Dermis microvascular lymphatic vessel endothelial cell (primary cell): ENCODE measurements around the gene CD36. TPM values are rescaled to one million over a fixed set of nuclear protein-coding genes. Genes with fewer than 3 reads are reported as not detected.

ENCODE experiments used
- DNase-seq, 2 donors: peaks; one replicate each; pipeline versions ENCODE4 v3.0.0 to v3.0.0-alpha.2; 2010; ENCODE audit warnings: low read depth in 2 of 2
- total RNA-seq: library from RNA; depleted of rRNA; stranded (reverse); fragments of >200 nt; gene quantifications from 2 replicates; pipeline ENCODE4 v1.2.1, GENCODE V29; 2014

The CD36 gene
- total RNA-seq, 1 donor from 2014 or later: 151 TPM

DNA sequence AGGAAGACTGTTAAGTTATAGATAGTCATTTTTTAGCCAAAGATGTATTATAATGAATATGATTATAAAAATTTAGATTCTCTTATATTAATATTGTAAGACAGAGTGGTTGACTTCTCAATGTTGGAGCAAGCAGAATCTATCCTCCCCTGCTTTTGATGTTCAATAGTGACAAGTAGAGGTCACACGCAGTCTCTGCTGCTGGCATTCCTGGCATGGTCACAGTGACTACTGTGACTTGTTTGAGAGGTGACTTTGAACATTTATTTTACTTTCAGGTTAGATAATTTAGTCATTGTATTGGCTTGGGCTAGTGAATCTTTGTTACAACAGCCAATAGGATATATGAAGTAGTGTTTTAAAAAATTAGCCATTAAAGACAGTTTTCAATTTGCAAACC is 13.7 kb upstream of the CD36 start:
- no peak for DNase-seq

DNA sequence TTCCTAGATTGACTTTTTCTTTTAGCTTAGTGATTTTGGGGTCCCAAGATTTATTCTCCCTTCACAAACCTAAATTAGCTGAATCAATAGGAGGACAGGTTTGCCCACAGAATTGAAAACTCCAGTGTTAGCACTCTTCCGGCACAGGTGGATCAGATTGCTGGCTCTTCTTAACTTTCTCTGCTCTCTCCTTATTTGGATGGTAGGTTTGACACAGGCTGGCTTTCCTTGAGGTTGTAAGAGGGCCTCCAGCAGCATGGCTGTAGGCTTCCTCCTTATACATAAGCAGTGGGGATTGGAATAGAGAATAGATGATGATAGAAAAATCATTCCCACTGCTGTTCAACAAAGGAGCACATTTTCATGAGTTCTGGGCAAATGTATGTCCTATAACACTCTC is 9.4 kb upstream of the CD36 start:
- no peak for DNase-seq

DNA sequence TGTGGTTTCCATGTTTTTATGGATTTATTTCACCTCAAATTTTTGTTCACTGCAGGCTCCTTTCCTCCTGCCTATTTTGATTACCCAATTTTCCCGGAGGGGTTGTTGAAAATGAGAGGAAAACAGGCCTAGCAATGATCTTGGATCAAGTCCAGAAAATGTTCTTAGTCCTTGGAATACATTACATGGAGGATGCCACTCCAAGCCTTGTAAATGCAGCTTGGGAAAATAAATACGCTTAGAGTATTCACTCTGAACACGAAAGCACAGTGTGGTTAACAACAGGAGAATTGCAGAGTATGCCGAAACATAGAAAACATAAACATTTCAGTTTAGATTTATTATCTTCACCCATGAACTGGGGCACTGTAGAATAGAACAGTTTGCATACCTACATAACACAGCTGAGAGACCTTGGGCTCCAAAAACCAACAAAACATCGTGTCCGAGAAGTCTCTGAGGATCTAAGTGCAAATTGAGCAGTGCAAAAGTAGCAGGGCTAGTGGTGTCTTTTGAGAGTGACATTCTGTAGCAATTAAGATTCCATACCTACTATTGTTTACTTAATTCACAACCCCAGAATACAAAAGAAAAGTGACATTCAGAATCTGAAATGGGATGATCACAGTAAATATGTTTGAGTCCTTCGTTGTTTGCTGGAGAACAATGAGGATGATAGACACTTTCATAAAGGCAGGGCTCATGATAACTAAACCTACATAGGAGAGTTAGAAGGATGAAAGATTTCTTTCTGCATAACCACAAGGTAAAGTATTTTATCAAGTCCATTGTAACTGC is 7.6 kb upstream of the CD36 start:
- DNase-seq: peak in 1 of 2 donors; percentile 28

DNA sequence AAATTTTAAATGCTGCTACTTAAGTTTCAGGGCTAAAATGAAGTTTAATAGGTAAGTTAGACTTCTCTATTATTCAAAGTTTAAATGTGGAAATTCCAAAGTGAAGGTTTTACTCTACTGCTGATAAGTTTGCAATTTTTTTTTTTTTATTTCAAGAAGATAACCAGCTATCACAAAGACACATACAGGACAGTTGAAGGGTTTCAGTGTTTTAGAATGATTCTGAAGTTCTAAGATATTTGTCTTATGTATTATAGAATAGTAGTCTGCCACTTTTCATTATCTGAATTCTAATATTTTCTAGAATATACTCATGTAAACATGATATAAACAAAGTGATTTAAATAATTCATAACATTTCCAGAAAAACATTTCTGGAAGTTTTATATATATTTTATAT is 7.0 kb upstream of the CD36 start:
- no peak for DNase-seq

DNA sequence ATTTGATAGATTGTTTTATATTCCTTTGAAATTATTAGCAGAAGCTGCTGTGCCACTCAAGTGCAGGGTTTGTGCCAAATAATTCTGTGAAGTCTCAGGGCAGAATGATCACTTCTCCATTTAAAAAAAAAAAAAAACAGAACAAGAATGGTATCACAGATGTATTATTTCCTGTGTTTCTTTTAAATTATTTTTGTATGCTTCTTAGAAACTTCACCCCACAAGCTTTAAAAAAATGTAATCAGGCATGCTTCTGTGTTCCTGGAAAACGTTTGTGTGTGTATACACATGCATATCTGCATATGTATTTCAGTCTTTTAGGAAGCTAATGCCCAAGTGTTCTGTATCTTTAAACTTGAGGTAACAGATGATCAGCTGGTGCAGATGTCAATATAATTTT is 6.3 kb upstream of the CD36 start:
- no peak for DNase-seq

DNA sequence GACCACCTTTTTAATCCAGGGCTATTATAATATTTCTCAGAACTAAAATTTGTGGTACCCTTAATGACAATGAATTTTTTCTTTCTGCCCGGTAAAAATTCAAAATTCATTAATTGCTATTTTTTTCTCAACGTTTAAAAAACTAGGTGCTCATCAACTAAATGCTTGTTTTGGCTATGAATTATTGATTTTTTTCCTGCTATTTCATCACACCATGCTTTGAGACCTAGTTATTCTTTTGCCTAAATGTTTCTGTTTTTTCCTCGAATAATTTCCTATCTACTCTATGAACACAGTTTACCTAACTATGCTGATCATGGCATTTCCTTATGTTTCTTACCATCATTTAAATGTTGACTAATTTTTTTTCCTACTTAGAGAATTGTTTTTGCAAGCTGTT is 5.6 kb upstream of the CD36 start:
- DNase-seq: no peak

DNA sequence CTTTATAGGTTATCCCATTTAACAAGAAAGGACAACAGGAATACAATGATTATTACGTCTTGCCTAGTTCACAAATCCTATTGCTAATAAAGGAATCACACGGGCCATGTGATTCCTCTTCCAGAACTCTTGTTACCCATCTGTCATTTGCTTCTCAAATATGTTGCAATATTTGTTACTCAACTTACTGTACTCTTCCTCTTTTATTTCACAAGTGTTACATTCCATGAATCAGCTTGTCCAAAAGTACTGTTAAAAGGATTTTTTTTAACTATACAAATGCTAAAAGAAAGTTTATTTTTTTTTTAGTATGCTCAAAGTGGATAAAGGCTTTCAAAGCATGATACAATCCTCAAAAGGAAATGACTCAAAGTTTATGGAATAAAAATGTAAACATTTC is 3.9 kb upstream of the CD36 start:
- peak; percentile 27 to 31 for DNase-seq

DNA sequence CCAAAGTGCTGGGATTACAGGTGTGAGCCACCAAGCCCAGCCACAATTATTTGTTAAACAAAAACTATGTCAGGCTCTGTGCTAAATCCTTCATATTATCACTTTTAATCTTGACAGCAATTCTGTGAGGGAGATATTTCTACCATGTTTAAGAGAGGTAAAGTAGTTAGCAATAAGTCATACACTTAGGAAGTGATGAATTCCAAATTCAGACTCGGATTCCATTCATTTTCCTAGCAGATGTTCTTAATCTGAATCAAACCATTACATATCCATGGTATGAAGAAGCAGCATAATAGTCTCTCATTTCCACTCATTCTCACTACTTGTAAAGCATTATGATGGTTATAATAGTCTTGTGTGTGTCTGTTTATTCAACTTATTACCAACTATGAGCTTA is 2.9 kb upstream of the CD36 start:
- DNase-seq: no peak

DNA sequence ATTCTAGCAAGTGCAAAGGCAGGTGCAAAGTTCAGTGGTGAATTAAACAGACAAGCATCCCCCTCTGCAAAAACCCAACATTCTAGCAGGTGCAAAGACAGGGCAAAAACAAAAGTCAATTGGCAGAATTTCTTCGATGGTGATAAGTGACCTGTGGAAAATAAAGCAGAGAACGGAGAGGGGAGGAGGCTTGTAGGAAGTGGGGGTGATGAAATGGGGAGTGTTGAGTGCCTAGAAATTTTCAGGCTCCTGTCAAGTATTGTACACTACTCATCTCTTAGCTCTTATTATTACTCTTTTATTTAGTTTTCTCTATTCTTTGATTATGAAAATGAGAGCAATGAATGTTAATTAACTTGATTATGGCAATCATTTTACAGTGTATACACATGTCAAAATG is 2.4 kb upstream of the CD36 start:
- no peak for DNase-seq

DNA sequence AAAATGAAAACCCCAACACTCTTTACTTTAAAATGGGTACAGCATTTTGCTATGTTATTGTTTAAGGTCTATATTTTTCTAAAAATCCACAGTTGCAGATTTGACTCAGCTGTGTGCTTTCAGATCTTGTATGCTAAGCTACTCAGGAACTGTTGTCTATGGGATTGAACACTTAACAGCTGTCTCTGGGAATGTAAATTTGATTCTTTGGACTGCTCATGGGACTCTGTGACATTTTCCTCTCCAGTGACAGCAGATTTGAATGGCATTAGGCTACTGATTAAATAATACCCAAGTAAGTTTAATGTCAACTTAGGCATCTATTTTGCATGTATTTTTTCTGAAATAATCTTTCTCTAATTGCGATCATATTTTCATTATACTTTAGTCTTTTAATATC is 1.7 kb upstream of the CD36 start:
- no peak for DNase-seq

DNA sequence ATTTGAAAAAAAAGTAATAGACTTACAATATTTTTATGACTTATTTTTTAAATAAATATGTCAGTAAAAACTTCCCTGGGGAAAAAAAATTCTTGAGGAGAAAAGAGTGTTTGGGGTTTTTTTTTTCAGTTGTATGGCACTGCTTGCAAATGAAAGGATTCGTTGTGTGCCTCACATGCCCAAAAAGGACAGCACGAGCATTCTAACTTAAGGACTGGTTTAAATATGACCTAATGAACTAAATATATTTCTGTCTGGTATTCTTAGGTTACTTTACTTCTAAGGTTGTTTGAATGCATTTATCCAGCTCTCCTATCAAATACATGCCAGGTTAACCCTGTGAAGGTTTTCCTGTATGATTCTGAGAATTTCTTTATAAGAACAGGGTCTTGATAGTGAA is 988 bp upstream of the CD36 start:
- DNase-seq: peak in 1 of 2 donors; percentile 19

DNA sequence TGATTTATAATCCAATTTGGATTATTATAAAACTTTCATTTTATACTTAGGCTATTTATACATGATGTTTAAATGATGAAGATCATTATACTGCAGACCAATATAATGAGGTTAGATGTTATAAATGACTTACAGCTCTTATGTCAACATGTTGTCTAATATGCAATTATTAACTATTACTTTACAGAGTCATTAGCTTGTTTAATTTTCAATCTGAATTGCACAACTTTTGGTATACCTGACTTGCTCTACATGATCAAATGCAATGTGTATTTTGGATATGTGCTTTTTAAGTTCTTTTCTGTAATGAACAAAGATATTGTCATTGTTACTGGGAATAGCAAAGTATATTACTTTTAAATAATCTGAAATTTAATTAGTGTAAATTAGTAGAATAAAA is 569 bp downstream of the CD36 start:
- no peak for DNase-seq

DNA sequence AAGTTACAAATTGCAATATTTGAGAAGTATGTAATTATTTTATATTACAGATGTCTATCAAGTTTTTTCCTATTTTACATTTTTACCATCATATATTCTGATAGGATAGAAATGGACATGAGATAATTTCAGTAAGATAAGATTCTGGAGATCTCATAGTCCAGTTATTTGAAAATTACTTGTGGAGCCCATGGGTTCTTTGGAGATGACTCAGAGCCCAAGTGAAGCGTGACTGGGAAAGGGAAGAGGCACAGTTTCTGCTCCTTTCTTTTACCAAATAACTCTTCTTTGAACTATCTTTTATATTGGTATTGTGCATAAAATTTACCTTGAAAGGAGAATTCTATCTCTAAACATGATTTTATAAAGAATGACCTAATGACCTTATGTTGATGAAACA is 2.4 kb downstream of the CD36 start:
- DNase-seq: no peak

DNA sequence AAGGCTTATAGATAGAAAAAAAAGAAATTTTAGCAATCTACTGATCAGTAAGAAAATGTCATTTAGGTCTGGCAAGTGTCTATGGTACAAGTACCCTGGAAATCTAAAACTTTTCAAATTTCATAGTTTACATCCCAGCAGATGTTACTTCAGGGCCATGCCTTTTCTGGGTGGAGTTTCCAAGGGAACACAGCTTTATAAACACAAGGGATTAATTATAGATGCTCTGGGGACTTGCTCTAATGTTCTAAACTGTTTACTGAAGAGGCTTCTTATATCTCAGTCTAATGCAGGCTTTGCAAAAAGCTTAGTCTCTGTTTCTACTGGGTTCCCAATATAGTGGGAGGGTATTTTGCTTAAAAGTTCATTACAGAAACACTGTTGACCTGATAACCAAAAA is 3.1 kb downstream of the CD36 start:
- DNase-seq: no peak

DNA sequence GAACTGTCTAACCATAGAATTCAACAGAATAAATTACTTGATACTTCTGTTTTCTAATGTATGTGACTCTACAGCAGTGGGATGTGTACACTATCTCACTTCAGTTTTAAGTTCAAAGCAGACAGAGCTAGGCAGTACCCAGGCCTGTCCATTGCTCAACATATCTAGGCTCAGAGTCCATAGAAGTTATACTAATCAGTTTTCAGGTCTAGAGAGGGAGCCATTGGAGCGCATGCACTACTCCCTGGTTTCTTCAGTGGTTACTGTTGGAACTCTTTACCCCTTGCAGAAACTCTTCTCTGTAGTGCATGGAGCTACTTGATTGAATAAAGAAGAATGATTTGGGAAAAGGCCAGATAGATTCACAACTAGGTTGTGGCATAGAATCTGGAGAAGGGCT is 4.4 kb downstream of the CD36 start:
- DNase-seq: no peak

DNA sequence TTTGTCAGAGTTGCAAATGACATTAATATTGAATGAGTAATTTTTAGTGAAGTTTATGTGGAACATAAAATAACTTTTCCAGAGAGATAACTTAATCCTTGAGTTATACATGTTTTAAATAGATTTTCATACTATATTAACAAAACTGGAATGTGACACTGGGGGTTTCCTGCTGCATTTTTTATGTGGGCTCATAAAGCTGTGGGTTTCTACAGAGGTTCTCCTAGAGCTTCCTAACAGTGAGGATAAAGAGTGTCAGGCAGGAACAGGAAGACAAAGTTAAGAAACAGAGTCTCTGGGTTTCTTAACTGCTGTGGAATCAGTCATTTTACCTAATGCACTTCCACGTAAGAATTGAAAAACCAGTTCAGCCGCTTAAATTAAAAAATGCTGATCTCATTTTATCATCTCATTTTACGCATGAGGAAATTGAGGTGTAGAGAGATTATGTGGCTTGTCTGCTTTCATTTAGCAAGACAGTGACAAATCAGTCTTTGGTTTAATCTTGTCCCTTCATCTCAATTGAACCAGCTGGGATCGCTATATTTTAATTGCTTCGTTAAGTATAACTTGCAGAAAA is 5.0 kb downstream of the CD36 start:
- no peak for DNase-seq

DNA sequence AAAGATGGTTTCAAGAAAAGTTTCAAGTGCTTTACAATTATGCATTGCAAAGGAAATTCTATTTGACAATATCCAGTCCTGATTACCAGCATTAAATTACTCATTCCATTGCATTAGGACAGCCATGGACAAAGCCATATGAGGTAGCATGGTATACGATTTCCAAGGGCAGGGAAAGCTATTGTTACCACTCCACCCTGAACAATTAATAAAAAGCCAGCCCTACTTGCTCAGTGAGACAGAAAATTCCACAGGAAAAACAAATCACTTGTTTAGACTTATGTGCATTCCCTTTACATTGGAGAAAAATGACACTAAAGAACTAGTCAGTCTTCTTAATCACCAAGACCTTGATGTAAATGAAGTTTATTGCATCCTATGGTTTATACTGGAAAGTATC is 5.6 kb downstream of the CD36 start:
- no peak for DNase-seq

DNA sequence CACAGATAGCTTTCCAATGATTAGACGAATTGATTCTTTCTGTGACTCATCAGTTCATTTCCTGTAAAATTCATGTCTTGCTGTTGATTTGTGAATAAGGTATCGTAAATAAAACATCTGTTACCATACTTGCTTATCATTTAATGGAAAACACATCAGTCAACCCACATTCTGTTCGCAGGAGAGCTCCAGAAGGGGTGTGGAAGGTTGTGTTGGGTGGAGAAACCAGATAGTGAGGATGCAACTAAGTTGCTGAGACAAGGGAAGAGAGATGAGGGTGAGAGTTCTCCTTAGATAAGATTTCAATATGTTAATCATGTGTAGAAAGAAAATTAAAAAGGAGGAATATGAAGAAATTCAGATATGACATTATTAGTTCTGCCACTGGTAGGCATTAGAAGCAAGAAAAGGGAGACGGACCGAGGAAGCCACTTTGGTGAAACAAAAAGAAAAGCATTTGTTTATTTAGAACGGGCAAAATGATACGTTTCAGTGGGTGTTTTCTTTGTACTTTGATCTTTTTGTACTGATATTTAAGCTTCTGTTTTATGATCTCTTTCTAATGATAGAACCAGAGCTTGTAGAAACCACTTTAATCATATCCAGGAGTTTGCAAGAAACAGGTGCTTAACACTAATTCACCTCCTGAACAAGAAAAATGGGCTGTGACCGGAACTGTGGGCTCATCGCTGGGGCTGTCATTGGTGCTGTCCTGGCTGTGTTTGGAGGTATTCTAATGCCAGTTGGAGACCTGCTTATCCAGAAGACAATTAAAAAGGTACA is 7.8 kb downstream of the CD36 start:
- DNase-seq: no peak

DNA sequence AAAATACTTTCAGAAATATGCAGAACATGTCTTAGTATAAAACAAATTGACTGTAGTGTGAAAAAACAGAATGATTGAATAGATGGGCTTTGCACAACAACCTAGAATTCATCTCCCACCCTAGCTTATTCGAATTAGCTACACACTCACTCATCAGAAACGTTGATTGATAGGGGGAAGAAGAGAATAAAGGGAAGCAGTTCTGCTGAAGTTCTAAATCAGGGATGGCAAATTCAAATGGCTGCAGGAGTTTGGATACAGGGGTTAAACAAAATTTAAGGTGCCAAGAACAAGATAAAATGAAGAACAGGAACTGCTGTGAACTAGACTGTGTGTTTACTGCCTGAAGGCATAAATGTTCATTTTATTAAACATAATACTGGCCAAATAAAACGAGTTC is 9.0 kb downstream of the CD36 start:
- no peak for DNase-seq

DNA sequence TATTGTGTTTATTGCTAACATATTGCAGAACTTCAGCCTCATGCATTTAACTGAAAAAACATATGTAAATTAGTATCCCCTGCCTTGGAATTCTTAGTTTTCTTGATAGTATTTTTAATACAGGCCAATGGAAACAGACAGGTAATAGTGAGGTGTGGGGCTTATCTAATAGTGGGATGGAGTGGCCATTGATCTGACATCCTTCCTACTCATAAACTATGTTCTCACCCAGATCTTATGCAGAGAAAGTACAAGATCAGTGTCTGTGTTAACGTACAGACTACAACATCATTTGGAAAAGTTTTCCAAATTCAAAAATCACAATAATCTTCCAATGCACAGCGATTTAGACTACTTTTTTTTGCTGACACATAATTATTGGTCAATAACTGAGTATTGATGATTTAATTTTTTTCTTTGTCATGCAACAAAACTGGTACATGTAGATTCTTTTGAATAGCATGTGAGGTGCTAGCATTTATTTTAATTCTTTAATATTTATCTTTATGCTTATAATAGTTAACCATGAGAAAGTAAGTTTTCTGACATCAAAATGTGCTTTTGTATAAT is 9.7 kb downstream of the CD36 start:
- DNase-seq: no peak

DNA sequence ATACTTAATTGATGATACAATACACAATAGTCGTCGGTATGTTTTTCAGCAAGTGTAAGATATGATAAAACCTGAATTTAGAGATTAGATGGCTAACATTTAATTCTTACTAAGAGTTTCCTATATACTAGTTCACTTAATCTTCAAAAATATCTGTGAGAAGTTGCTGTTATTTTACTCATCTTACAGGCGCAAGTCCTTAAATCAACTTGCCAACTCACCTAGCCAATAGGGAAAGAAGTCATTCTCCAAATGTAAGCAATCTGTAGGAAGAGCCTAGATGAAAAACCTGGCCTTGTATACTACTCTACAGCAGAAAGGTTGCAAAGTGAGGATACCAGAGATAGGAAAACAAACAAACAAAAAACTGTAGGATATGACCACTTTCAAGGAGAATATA is 10.6 kb downstream of the CD36 start:
- no peak for DNase-seq

DNA sequence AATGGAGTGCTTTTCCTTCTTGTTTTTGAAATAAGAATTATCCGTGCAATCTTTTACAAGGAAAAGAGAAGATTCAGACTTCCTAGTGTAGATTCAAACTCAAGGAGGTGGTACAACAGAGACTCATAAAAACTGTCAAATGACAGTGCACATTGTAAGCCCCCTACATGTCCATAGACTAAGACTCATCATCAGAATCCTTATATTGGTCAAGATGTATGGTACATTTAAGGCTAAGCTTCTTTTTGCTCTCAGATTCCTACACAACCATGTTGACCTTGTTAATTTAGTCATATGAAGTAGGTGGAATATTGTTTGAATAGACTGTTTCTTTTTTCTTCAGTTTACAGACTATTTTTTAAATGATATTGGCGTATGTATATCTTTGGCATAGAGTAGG is 11.6 kb downstream of the CD36 start:
- DNase-seq: no peak

DNA sequence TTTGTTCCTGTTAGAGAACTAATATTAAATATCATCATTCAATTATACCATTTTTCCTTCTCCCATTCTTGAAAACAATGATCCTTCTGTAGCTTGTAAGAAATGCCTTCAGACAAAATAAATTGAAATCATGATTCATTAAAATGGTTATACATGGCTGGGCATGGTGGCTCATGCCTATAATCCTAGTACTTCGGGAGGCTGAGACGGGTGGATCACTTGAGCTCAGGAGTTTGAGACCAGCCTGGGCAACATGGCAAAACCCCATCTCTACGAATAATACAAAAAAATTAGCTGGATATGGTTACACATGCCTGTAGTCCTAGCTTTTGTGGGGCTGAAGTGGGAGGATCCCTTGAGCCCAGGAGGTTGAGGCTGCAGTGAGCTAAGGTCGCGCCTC is 13.0 kb downstream of the CD36 start:
- DNase-seq: no peak
